Thyroid gland (tissue), 4 donors: ENCODE measurements around the gene PARD3B.

ENCODE experiments used
- POLR2A ChIP-seq, 2 donors: fragments of 450-650 bp; IDR thresholded peaks; one replicate each; pipeline ENCODE4 v1.6.1; 2017; ENCODE audit warnings: antibody characterized with exemption in 2 of 2, mild to moderate bottlenecking in 2 of 2, moderate library complexity in 1 of 2
- TF ChIP-seq, protein P1 (sequence below), 6 experiments: fragments of 200-600 bp in 3 of 6; fragments of 450-650 bp in 3 of 6; sonication (generic) in 3 of 6; IDR thresholded peaks; one replicate each; pipeline ENCODE4 v1.5.1; 2016 to 2019; ENCODE audit warnings: antibody characterized with exemption in 6 of 6, mild to moderate bottlenecking in 2 of 6, inconsistent platforms in 1 of 6, moderate library complexity in 1 of 6

DNA sequence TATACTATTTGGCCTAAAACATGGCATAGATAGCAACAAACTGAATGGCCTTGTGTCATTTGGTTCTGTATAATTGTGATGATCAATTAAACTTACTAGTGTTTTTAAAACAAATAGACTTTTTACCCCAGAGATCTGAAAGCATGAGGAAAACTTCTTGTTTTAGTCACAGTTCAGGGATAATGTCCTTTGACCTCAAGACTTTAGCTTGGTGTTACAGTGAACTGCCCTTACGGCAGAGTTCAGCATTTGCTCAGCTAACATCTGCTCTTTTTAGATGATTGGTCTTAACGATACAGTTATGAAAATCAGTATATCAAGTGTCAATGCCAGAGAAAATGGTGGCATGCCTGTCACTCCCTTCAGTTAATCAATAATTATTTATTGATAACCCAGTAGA, 429.2 kb downstream of the PARD3B start:
- TF ChIP-seq, protein P1, sequence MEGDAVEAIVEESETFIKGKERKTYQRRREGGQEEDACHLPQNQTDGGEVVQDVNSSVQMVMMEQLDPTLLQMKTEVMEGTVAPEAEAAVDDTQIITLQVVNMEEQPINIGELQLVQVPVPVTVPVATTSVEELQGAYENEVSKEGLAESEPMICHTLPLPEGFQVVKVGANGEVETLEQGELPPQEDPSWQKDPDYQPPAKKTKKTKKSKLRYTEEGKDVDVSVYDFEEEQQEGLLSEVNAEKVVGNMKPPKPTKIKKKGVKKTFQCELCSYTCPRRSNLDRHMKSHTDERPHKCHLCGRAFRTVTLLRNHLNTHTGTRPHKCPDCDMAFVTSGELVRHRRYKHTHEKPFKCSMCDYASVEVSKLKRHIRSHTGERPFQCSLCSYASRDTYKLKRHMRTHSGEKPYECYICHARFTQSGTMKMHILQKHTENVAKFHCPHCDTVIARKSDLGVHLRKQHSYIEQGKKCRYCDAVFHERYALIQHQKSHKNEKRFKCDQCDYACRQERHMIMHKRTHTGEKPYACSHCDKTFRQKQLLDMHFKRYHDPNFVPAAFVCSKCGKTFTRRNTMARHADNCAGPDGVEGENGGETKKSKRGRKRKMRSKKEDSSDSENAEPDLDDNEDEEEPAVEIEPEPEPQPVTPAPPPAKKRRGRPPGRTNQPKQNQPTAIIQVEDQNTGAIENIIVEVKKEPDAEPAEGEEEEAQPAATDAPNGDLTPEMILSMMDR (IDR thresholded peaks at IDR 0.05): no peak
- TF ChIP-seq POLR2A (IDR thresholded peaks at IDR 0.05): no peak
